ENCODE measurements around the gene RAB20. TPM values are rescaled to one million over a fixed set of nuclear protein-coding genes. Genes with fewer than 3 reads are reported as not detected.

RAB20 gene
- total and polyA plus RNA-seq, 10 of the 15 experiments (the other 5 are each of a cell fraction or from before 2014, with no cell fraction given): 0.48 to 33.1 (median 9.6) TPM

GRCh38 chr13:110566171-110566570, 4.6 kb upstream of the RAB20 start:
- Histone ChIP-seq H3K36me3 (ENCODE audit: control insufficient read depth in 2 of 2, insufficient read depth in 2 of 2, low read length in 1 of 2) (no peaks in the 10 kb centered on the region), H4K20me1 (ENCODE audit: control insufficient read depth, insufficient read depth) (no peaks in the 10 kb centered on the region), H3K9me3 (replicated peaks; ENCODE audit: control insufficient read depth, insufficient read depth, low read length) (no peaks in the 10 kb centered on the region), H3K27ac (ENCODE audit: control insufficient read depth, insufficient read depth) (no peak overlapping the region), H3K4me2 (ENCODE audit: control insufficient read depth, insufficient read depth) (no peak overlapping the region), H3K27me3 (replicated peaks in 1 of 2; ENCODE audit: control insufficient read depth in 2 of 2, insufficient read depth in 2 of 2, low read length in 1 of 2) (no peaks in the 10 kb centered on the region), H3K9ac (ENCODE audit: control insufficient read depth, insufficient read depth, low read length) (no peak overlapping the region), H3K4me1 (ENCODE audit: control insufficient read depth, insufficient read depth, low read length) (peaks cover 2% of the 10 kb centered on the region; the same call in 1 of the 2 replicates), H3K79me2 (ENCODE audit: control insufficient read depth, insufficient read depth, low read length) (no peaks in the 10 kb centered on the region; the same call in 1 of the 2 replicates), H3K4me3 (no peak overlapping the region), H2AFZ (ENCODE audit: control insufficient read depth, low read depth, low read length) (no peak overlapping the region)
- TF ChIP-seq NFXL1 (IDR thresholded peaks at IDR 0.05; ENCODE audit: borderline replicate concordance): no peak
- no peak for TF ChIP-seq HSF1 (IDR thresholded peaks at IDR 0.05; ENCODE audit: low read depth, low read length)
- TF ChIP-seq NFYA (IDR thresholded peaks at IDR 0.05; ENCODE audit: borderline replicate concordance, low read depth, low read length): no peak
- TF ChIP-seq RFX5 (IDR thresholded peaks at IDR 0.05; ENCODE audit: low read depth, low read length): no peak
- no peak for TF ChIP-seq IKZF1 (conservative IDR thresholded peaks at IDR 0.05)
- TF ChIP-seq JUNB (IDR thresholded peaks at IDR 0.05): no peak
- no peak for TF ChIP-seq SUZ12 (IDR thresholded peaks at IDR 0.05; ENCODE audit: unreplicated experiment)
- no peak for TF ChIP-seq CHD2 (IDR thresholded peaks at IDR 0.05; ENCODE audit: borderline replicate concordance, low read depth, low read length)
- no peak for TF ChIP-seq IKZF2 (IDR thresholded peaks at IDR 0.05)
- no peak for TF ChIP-seq CREM (IDR thresholded peaks at IDR 0.05; ENCODE audit: low read depth)
- no peak for TF ChIP-seq EGR1 (IDR thresholded peaks at IDR 0.05; ENCODE audit: borderline replicate concordance in 1 of 2, low read depth in 2 of 2, low read length in 2 of 2)
- no peak for TF ChIP-seq ZBTB4 (CRISPR knock-in tag; IDR thresholded peaks at IDR 0.05)
- no peak for TF ChIP-seq CBFB (IDR thresholded peaks at IDR 0.05; ENCODE audit: low read depth)
- no peak for TF ChIP-seq PML (IDR thresholded peaks at IDR 0.05; ENCODE audit: low read length)
- TF ChIP-seq YBX1 (IDR thresholded peaks at IDR 0.05): no peak
- no peak for ATAC-seq
- no TSS peak for BruUV-seq (replicated peaks)
- in situ Hi-C loops (cut with MboI) (no loop called here), intact Hi-C loops (cut with micrococcal nuclease; ENCODE audit: unreplicated experiment) (loop anchor here (10.0 kb wide), 1 partner anchor 431 kb away; no protein-coding TSS in a partner anchor)
- SMC1A ChIA-PET (ENCODE audit: uncharacterized antibody, unreplicated experiment): interaction anchor here (0.6 to 1.1 kb wide), 3 partner anchors 13 to 110 kb away, joined by 3 to 4 read pairs (median 3); no protein-coding TSS in a partner anchor
- 90% methylated on average over 7 of the region's 9 CpGs for WGBS (ENCODE audit: insufficient coverage, insufficient replicate concordance, low lambda C conversion rate, missing lambda C conversion rate)
- no peak for DNase-seq (ENCODE audit: low read depth, low spot score)
- CTCF ChIA-PET: interaction anchor here (2.2 kb wide), 1 partner anchor 29 kb away, joined by 7 read pairs; no protein-coding TSS in a partner anchor
- RAD21 ChIA-PET (ENCODE audit: unreplicated experiment): no interaction called here
- FAIRE-seq: no peak
- POLR2A ChIA-PET: no interaction called here
